DMS 273 (cell line): Measurements from ENCODE around the gene APRT.

Experiments
- DNase-seq: peaks from one replicate; lab custom pipeline; 2025; ENCODE audit not compliant: unreplicated experiment; lab: John Stamatoyannopoulos, UW

The APRT gene

DNA sequence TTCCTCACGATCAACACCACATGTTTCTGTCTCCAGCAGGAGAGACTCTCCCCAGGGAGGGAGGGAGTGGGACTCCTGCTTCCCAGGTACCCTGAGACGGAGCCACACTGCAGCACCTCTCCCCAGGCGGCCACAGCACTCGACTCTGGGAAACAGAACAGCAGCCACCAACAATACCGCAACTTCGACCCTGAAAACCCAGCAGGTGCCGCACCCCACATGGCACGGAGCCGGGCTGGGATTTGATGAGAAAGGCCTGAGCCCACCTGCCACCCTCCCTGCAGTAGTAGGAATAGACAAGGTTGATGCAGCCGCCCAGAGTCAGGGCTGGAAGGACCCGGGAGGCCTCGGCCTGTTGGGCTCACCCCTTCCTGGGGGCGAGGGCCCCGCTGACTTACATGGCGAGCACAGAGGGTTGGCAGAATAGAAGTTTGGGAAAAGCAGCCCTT is 30.6 kb upstream of the APRT start:
- DNase-seq = no peak

DNA sequence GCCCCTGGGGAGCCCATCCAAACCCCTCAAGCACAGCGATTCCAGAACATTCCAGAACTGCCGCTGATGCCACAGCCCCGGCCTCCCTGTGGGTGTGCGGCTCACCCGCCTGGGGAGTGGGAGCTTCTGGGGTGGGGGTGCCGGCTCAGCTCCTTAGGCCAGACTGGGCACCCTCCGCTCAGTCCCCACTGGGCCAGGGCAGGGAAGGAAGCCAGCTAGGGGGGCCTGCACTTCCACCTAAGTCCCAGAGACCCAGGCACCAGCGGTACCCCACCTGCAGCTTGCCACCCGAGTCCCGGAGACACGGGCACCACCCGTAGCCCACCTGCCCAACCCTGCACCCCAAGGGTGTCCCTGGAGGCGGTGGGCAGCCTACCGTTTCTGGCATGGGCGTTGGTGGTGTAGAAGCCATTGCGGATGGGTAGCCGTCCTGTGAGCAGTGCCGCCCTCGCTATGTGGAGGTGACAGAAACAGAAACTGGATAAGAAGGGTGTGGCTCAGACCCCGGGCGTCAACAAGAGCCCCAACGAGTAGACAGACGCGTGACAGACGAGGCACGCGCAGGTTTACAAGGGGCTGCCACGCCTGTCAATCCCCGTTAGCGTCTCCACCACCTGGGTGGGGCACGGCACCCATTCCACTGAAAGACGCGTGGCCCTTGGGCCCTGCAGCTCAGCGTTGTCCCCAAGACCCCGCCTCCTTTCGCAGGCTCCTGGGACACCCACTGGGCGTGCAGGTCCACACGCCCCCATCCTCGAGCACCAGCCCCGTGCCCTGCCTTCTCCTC is 30.0 kb upstream of the APRT start:
- DNase-seq = no peak

DNA sequence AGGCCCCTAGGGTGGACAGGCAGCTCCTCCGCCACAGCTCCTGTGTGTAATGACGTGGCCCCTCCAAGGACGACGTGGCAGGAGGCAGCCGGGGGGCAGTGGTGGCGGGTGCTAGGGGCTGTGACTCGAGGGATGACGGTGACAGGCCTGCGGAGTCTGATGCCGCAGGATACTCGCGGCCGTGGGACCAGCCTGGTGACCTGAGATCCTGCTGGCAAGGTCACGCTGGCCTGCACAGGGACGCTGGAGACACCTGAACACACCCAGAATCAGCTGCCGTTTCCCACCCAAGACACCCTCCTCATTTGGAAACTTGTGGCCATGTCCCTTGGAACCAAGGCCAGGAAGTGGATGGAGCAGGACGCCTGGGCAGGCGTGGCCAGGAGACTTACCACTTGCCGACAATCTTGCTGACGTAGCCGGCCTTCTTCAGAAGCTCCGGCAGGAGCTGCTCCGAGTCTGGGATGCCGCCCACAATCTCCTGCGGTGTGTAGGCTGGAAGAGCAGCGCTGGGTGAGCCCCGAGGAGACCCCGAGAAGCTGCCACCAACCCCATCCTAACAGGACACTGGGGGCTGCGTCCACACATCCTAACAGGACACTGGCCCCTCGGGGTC is 29.0 kb upstream of the APRT start:
- no peak for DNase-seq

DNA sequence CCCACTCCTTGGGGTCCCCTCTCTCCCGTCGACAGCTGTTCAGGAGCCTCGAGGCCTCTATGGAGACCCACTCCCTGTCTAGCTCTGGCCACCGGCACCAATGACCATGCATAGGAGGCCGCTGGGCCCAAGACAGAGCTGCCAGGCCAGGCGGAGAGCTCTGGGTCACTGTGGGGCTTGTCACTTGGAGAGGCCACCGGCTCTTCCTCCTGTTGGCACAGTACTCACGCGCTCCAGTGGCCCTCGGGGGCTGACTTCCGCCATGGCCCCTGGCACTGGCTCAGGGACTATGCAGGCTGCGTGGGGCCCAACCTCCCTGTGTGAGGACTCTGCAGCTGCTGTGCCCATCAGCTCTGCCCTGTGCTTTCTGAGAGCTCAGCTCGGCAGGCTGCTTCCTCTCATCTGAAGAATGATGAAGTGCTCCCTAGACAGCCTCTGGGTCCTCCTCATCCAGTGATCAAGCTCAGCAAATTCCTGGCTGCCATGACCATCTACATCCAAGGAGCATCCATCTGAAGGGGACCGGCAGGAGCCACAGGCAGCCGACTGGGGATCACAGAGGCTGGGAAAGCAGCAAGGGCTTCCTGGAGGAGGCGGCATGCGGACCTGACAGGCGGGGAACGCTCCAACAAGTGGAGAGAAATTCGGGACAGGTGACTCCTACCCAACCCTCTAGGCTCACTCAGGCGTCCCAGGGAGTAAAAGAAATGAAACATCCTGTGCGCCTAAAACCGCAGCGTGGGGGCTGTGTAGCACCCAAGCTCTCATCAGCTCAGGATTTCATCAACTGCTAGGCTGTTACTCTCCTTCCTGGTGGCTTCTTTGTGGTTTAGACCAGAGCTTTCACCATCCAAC is 28.2 kb upstream of the APRT start:
- DNase-seq = no peak

DNA sequence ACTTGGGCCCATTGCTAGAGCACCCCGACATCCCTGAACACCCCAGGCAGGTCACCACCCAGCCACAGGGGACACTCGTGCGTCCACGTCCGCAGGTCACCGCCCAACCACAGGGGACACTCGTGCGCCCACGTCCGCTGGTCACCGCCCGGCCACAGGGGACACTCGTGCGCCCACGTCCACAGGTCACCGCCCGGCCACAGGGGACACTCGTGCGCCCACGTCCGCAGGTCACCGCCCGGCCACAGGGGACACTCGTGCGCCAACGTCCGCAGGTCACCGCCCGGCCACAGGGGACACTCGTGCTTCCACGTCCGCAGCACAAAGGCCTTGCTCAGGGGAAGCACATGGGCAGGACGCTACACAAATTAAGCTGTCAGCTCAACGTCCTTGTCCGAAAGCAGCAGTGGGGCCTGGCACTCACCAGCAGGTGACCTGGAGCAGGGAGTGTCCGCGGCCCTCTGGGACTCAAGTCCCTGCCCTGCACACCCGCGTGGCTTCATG is 27.4 kb upstream of the APRT start:
- DNase-seq = no peak

DNA sequence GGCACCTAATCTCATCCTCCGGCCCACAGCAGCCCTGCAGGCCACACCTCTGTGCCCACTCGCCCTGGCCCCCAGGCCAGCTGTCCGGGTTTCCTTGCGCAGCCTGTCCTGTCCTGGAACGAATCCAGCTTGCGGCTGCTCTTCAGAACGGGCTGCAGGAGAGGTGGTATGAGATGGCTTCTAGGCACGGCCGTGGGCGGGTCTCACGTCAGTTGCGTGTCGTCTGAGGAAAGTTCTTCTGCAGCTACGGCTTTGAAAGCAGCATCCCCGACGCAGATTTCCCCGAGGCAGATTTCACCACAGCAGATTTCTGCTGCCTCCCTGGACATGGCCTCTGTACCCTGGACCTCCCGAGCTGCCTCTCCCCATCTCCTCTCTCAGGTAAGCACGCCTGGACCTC is 26.8 kb upstream of the APRT start:
- DNase-seq = no peak

DNA sequence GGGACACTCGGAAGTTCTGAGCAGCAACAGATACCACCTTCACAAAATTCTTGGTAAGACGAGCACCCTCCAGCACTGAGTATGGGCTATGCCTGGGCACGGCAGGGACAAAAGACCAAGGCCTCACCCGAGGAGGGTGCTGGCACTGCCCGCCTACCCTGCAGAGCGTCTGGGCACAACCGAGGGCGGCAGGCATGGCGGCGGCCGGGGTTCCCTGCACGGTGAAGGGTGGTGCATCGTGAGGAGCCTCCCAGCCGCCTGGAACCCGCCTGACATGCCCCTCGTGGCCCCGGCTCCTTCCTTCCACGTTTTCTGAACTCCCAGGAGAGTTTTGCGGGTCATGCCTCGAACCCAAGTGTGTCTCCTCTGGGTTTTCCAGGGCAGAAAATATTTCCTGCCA is 26.1 kb upstream of the APRT start:
- DNase-seq = no peak

DNA sequence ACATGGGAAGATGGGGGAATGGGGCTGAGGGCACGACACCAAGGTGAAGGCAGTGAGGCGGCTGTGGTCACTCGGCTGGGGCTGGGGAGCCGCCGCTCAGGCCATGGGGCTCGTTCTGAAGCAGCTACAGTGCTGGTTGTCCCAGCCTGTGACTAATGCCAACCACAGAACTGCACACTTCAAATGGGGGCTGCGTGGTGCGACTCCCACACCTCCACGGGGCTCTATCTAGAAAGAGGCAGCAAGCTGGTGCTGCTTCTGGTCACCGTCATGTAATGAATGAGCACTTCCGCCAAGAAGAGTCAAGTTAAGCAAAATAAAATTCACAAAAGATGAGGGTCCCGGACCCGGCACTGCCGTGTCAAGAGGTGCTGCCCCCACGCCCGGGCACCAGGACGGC is 25.1 kb upstream of the APRT start:
- no peak for DNase-seq

DNA sequence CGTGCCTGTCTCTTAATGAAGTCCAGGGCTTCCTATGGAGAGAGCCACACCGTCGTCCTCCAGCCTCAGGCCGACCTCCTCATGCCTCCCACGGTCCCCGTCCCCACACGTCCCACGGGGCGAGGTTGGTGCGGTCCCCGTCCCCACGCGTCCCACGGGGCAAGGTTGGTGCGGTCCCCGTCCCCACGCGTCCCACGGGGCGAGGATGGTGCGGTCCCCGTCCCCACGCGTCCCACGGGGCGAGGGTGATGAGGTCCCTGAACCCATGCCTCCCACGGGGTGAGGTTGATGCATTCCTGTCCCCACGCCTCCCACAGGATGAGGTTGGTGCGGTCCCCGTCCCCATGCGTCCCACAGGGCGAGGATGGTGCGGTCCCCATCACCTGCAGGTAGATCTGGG is 24.1 kb upstream of the APRT start:
- no peak for DNase-seq

DNA sequence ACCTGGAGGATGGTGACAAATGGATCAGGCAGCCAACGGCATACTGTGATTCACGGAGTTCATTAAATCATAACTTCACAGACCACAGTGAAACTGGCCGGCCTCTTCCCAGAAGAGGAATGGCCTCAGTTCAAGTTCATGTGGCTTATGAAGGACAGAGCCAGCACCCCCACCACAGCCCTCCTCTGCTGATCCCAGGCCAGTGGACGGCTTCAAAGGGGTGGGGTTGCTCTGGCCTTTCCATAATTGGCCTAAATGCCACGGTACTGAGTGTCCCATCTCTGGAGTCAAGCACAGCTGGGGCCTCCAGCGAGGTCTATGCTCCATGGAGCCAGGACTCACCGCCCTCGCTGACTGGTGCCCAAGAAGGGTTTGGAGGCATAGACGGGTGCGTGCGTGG is 23.7 kb upstream of the APRT start:
- DNase-seq = no peak

DNA sequence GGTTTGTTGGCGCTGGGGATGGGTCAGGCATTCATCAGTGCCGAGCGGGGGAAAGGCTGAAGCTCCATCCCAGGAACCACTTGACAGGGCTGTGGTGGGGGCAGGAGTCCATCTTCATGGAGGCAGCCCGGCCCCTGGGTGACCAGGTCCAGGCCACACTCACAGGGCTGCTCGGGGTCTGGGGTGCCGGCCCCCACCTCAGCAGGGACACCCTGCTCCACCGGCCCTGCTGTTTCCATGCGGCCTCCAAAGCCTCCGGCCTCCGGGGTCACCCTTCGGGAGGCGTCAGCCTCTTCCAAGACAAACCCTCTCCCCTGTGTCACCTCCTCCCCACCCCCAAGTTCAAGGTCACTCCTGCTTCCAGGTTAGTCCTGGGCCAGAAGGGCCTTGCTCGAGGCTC is 22.9 kb upstream of the APRT start:
- no peak for DNase-seq

DNA sequence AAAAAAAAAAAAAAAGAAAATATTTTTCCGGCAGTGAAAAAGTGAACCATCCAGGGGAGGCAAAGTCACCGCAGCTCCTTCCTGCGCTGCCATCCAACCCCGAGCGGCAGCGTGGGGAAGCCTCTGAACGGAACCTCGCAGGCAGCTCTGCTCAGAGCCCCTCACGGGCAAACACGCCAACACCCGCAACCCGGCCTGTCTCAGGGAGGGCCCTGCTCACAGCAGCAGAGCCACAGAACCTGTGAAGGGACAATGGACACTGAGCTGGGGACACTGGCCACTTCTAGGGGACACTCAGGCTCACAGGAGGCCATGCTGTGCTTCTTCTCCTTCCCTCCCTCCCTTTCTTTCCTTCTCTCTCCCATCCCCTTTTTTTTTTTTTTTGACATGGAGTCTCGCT is 21.4 kb upstream of the APRT start:
- no peak for DNase-seq

DNA sequence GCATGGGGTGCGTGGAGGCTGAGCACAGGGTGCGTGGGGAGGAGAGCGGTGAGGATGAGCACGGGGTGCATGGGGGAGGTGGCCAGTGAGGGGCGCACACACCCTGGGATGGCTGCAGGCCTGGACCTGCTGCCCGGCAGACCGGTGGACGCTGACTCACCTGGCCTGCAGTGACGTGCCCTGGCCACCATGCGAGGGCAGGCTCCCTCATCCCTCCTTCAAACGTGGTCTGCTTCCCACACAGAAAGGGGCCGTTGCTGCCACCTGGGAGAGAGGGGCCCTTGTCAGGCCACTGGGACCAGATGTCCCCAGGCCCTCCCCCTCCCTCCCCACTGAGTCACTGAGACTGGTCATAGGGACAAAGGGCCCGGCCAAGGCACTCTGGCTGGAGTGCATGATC is 20.1 kb upstream of the APRT start:
- DNase-seq = no peak

DNA sequence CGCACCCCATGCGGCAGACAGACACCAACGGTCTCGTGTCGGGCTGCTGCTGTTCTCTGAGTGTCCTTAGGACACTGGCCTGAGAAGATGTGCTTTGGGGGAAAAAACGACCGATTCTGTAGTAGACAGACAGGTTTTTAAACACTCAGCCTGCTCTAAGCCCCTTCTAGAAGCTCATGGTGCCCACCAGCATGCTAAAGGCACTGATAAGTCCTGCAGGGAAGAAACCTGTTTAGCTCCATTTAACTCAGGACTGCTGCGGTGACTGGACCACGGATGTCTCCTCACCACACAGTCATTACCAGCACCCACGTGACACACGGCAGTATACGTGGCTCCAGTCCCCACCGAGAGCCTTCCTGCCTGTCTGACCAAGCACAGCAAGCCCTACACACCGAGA is 19.1 kb upstream of the APRT start:
- DNase-seq = no peak

DNA sequence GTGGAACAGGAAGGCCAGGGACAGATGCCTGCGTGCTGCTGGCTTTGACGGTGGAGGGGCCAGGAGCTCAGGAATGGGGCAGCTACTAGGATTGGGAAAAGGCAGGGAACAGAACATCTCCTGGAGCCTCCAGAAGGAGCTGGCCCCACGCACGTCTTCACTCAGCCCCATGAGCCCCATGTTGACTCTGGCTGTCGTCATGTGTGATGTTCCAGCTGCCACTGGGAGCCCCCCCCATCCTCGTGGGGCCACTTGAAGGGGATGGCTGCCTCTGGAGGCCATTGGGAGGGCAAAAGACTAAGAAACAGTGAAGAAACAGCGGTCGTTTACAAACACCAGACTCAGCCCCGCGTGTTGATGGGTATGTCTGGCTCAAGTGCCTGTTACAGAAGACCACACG is 18.5 kb upstream of the APRT start:
- DNase-seq = no peak

DNA sequence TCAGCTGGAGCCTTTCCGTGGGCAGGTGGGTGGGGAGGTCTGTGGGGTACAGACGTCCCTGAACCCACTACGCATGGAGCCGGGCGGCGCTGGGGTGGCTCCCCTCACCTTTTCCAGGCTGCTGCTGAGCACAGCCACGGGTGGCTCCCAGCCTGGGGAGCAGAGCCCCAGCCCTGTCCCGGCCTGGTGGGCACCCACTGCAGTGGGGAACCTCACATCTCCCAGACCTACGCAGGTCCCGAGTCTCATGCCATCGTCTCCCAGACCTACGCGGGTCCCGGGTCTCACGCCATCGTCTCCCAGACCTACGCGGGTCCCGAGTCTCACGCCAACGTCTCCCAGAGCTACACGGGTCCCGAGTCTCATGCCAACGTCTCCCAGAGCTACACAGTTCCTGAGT is 17.0 kb upstream of the APRT start:
- no peak for DNase-seq

DNA sequence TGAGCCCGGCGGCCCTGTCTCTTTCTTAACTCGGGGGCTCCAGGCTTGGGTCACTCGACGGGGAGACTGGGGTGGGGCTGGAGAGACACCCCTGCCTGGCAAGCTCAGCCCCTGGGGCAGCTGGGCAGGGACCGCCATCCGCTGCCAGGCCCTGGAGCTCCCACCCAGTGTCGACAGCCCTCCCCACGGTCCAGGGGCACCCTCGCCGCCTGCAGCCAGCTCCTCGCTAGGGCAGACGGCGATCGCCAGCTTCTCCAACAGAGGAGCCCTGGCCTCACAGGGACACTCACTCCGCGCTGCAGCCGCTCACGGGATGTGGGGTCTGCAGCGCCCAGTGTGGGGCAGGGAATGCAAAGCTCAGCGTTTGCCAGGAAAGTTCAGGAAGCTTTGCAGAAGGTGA is 16.0 kb upstream of the APRT start:
- DNase-seq = no peak

DNA sequence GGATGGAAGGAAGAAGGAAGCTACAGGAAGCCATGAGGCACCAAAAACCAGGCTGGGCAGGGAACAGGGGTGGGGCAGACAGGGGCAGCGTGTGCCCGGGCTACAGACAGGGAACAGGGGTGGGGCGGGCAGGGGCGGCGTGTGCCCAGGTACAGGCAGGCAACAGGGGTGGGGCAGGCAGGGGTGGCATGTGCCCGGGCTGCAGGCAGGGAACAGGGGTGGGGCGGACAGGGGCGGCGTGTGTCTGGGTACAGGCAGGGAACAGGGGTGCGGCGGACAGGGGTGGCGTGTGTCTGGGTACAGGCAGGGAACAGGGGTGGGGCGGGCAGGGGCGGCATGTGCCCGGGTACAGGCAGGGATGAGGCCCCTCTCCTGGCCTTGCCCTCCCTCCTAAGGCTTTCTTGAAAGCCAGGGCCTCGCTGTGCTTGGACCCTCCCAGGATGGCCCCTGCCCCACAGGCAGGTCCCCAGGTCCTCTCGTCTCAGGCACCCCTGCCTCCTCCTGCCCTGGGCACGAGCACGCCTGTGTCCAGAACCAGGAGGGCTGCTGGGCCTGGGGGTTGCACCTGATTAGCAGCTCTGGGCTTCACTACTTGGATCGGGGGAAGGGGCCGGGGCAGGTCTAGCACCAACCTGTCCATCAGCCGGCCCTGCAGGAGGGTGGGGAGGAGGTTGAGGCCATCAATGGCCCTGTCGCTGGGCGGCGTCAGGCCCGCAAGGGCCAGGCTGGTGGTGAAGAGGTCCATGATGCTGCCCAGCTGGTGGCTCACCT is 14.5 kb upstream of the APRT start:
- DNase-seq = no peak

DNA sequence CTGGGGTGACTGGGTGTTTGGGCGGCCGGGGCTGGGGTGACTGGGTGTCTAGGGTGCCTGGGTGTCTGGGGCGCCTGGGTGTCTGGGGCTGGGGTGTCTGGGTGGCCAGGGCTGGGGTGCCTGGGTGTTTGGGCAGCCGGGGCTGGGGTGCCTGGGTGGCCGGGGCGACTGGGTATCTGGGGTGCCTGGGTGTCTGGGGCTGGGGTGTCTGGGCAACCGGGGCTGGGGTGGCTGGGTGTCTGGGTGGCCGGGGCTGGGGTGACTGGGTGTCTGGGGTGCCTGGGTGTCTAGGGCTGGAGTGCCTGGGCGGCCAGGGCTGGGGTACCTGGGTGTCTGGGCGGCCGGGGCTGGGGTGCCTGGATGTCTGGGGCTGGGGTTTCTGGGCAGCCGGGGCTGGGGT is 13.4 kb upstream of the APRT start:
- DNase-seq = no peak

DNA sequence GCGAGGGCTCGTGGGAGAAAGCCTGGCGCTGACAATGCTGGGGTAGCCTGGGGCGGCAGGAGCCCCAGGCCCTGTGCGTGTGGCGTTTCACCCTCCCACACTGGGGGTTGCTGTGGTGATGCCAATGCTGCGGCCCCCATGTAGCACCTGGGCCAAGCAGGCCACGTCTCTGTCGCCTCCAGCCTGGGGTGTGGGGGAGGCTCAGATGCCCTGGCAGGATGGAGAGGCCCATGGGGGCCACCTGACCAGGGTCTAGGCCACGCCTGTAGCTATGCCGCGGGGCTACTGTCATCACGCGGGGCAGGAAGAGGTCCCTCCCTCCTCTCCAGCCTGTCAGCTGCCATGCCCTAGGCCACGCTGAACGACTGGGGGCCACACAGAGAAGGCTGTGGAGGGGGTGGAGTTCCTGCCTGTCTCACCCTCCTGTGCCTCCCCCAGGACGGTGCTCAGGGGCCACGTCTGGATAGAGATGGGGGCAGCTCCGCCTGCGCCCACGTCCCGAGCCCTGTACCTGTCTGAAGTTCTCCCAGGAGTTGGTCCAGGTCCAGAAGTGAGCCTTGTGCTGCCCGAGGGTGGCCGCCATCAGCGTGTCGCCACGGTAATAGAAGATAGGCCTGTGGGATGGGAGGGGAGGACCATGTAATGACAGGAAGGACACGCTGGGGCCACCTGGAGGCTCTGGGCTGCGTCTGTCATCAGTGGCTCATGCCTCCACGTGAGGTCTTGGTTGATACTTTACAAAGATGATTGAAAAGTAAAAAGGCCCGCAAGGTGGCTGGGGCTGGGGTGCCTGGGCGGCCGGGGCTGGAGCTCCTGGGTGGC is 12.7 kb upstream of the APRT start:
- no peak for DNase-seq
